Epithelial cell of esophagus (primary cell): Measurements from ENCODE around the gene FOXP4.

ENCODE experiments used
- DNase-seq: peaks from one replicate; pipeline ENCODE4 v3.0.0; 2010; ENCODE audit warnings: low read depth
- H3K4me3 ChIP-seq: 2 replicates; pipeline ENCODE4 v1.5.1; 2011; ENCODE audit warnings: mild to moderate bottlenecking, low read length, control low read depth
- CTCF ChIP-seq: IDR thresholded peaks from 2 replicates; pipeline ENCODE4 v1.5.1; 2011; ENCODE audit warnings: low read depth, mild to moderate bottlenecking, low read length, control low read depth, inconsistent platforms; ENCODE audit not compliant: insufficient read depth; ENCODE audit errors: missing control alignments

FOXP4 gene

GRCh38 chr6:41564448-41565142 lies 18.4 kb downstream of the FOXP4 start:
- no peak overlapping the region for H3K4me3 ChIP-seq
- TF ChIP-seq CTCF, result no peak
- no peak for DNase-seq

- DNase-seq, result no peak
- no peak overlapping the region for H3K4me3 ChIP-seq
- no peak for TF ChIP-seq CTCF
Measured at GRCh38 chr6:41565701-41566100, 19.5 kb downstream of the FOXP4 start.

GRCh38 chr6:41566961-41567360 lies 20.8 kb downstream of the FOXP4 start:
- H3K4me3 ChIP-seq, result no peak overlapping the region
- no peak for TF ChIP-seq CTCF
- DNase-seq, result no peak

DNA sequence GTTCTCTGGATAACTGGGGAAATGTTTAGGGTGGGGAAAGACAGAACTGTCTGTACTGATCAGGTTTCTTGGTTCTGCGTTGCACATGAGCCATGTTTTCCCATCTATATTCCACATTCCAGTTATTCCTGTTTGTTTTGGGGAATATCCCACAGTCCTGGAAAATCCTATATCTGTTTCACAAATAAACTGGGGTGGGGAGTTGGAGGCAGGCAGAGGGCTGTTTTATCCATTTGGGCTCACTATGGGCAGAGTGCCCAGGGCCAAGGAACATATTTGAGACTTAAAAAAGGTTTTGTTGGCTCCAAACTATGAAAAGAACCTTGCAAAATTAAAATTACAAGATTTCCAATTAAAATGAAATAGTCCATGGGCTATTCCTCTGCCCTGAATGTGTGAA lies 21.5 kb downstream of the FOXP4 start:
- DNase-seq, result no peak
- no peak overlapping the region for H3K4me3 ChIP-seq
- no peak for TF ChIP-seq CTCF

GRCh38 chr6:41568202-41568584 lies 22.0 kb downstream of the FOXP4 start:
- DNase-seq, result no peak
- no peak for TF ChIP-seq CTCF
- H3K4me3 ChIP-seq, result no peak overlapping the region

- DNase-seq, result no peak
- H3K4me3 ChIP-seq, result no peak overlapping the region
- TF ChIP-seq CTCF, result no peak
Measured at GRCh38 chr6:41568585-41569384, 22.6 kb downstream of the FOXP4 start.
